ENCODE data around the gene AMPD1.

The AMPD1 gene

DNA sequence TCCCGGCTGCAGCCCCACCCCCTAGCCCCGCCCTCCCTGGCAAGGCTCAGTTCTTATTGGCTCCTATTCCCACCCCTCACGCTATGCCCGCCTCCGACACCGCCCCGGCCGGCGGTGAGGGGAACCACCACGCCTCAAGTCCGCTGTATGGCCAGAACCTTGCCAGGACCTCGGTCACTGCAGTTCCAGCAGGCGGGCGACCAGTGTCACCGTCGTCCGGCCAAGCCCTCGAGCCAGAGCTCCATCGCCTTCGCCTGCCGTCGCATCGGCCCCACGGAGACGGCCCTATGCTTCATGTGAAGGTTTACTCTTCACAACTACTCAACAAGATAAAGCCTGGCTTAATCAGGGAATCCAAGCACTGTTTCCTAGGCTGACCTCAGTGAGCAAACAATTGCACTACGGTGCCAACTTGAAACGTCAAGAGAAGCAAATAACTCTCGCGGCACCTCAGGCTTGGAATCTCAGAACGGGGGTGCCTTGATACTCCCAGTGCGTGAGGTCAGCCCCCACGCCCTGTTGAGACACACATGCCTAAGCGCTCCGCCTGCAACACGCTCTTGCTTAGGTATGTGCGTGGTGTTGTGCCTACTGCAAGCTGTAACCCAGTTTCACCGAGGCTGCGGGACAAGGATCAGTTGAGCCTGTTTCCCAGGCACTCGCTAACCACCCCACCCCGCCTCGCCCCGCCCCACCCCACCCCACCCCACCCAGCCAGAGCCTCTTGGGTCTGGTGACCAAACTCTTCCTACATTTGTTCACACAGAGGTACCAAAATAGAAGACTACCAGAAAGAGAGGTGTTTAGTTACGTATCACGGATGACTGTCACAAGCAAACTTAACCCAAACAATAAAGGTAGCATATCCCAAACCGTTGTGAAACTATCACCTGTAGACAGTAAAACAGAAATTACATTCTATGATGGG is 25.0 kb downstream of the AMPD1 start:
- Histone ChIP-seq H2BK120ac (ENCODE audit: low read depth, low read length) (no peak overlapping the region), H3K4ac (ENCODE audit: low read depth, low read length) (no peak overlapping the region), H3K79me1 (ENCODE audit: low read length) (no peaks in the 10 kb centered on the region), H3K9ac (ENCODE audit: low read length) (peak overlapping the region; percentile 83), H3K79me2 (ENCODE audit: control insufficient read depth, insufficient read depth, low read length) (no peaks in the 10 kb centered on the region), H3K4me2 (ENCODE audit: low read length) (peak overlapping the region; percentile 99), H3K27me3 (ENCODE audit: insufficient read depth, low read length, poor library complexity) (no peaks in the 10 kb centered on the region), H2BK5ac (ENCODE audit: low read length) (no peak overlapping the region), H3K4me3 (ENCODE audit: low read length) (peak overlapping the region; percentile 63), H4K5ac (ENCODE audit: low read length) (no peak overlapping the region), H3K23ac (ENCODE audit: low read length) (no peak overlapping the region), H3K36me3 (ENCODE audit: control insufficient read depth, insufficient read depth, low read length) (no peaks in the 10 kb centered on the region), H2BK15ac (replicated peaks; ENCODE audit: low read depth) (no peak overlapping the region), H2AK5ac (ENCODE audit: low read length) (no peak overlapping the region), H3K4me1 (ENCODE audit: control insufficient read depth, low read depth, low read length) (no peaks in the 10 kb centered on the region), H3K18ac (ENCODE audit: low read length) (no peak overlapping the region), H4K8ac (ENCODE audit: low read depth, low read length) (no peak overlapping the region), H3K56ac (ENCODE audit: low read length) (peak overlapping the region; percentile 90), H3K27ac (ENCODE audit: low read depth, low read length) (no peak overlapping the region)
- DNase-seq: peak; percentile 96
- no CpG with 5 or more reads among the region's 45 CpGs for WGBS (ENCODE audit: extremely low coverage, insufficient coverage, low lambda C conversion rate)

GRCh38 chr1:114669562-114670082 is 25.7 kb downstream of the AMPD1 start, which contains the start of gene DENND2C:
Gene DENND2C (minus strand): TSS chr1:114670049. CDS start chr1:114625984, 44,065 bp downstream.
- no CpG with 5 or more reads among the region's 50 CpGs for WGBS (ENCODE audit: extremely low coverage, insufficient coverage, low lambda C conversion rate)
- no peak within 1 kb of the TSS for H3K27ac ChIP-seq (ENCODE audit: low read depth, low read length)
- H4K8ac ChIP-seq (ENCODE audit: low read depth, low read length): no peak within 1 kb of the TSS
- H3K23ac ChIP-seq (ENCODE audit: low read length): peak within 1 kb of the TSS; percentile 81
- H3K4me2 ChIP-seq (ENCODE audit: low read length): peak within 1 kb of the TSS; percentile 99
- H2BK15ac ChIP-seq (replicated peaks; ENCODE audit: low read depth): no peak within 1 kb of the TSS
- H3K4me1 ChIP-seq (ENCODE audit: control insufficient read depth, low read depth, low read length): no peaks in the 10 kb centered on the region
- H2BK5ac ChIP-seq (ENCODE audit: low read length): no peak within 1 kb of the TSS
- no peaks in the 10 kb centered on the region for H3K27me3 ChIP-seq (ENCODE audit: insufficient read depth, low read length, poor library complexity)
- H3K4ac ChIP-seq (ENCODE audit: low read depth, low read length): no peak within 1 kb of the TSS
- peak within 1 kb of the TSS; percentile 84 for H3K9ac ChIP-seq (ENCODE audit: low read length)
- H3K36me3 ChIP-seq (ENCODE audit: control insufficient read depth, insufficient read depth, low read length): no peaks in the 10 kb centered on the region
- no peaks in the 10 kb centered on the region for H3K79me2 ChIP-seq (ENCODE audit: control insufficient read depth, insufficient read depth, low read length)
- H2BK120ac ChIP-seq (ENCODE audit: low read depth, low read length): no peak within 1 kb of the TSS
- H3K18ac ChIP-seq (ENCODE audit: low read length): no peak within 1 kb of the TSS
- H4K5ac ChIP-seq (ENCODE audit: low read length): no peak within 1 kb of the TSS
- H3K4me3 ChIP-seq (ENCODE audit: low read length): peak within 1 kb of the TSS; percentile 69
- H3K79me1 ChIP-seq (ENCODE audit: low read length): no peaks in the 10 kb centered on the region
- peak within 1 kb of the TSS; percentile 90 for H3K56ac ChIP-seq (ENCODE audit: low read length)
- DNase-seq: peak; percentile 82
- no peak within 1 kb of the TSS for H2AK5ac ChIP-seq (ENCODE audit: low read length)

GRCh38 chr1:114668784-114669561 is 26.4 kb downstream of the AMPD1 start:
- Histone ChIP-seq H2BK5ac (ENCODE audit: low read length) (no peak overlapping the region), H3K27ac (ENCODE audit: low read depth, low read length) (no peak overlapping the region), H3K27me3 (ENCODE audit: insufficient read depth, low read length, poor library complexity) (no peaks in the 10 kb centered on the region), H3K36me3 (ENCODE audit: control insufficient read depth, insufficient read depth, low read length) (no peaks in the 10 kb centered on the region), H2BK15ac (replicated peaks; ENCODE audit: low read depth) (no peak overlapping the region), H3K4ac (ENCODE audit: low read depth, low read length) (no peak overlapping the region), H3K23ac (ENCODE audit: low read length) (no peak overlapping the region), H3K18ac (ENCODE audit: low read length) (no peak overlapping the region), H3K4me1 (ENCODE audit: control insufficient read depth, low read depth, low read length) (no peaks in the 10 kb centered on the region), H3K9ac (ENCODE audit: low read length) (peak overlapping the region; percentile 84), H3K4me2 (ENCODE audit: low read length) (peak overlapping the region; percentile 40), H3K79me1 (ENCODE audit: low read length) (no peaks in the 10 kb centered on the region), H4K5ac (ENCODE audit: low read length) (no peak overlapping the region), H3K56ac (ENCODE audit: low read length) (peak overlapping the region; percentile 90), H4K8ac (ENCODE audit: low read depth, low read length) (no peak overlapping the region), H3K79me2 (ENCODE audit: control insufficient read depth, insufficient read depth, low read length) (no peaks in the 10 kb centered on the region), H2AK5ac (ENCODE audit: low read length) (no peak overlapping the region), H2BK120ac (ENCODE audit: low read depth, low read length) (no peak overlapping the region), H3K4me3 (ENCODE audit: low read length) (peak overlapping the region; percentile 69)
- peak; percentile 37 for DNase-seq
- WGBS (ENCODE audit: extremely low coverage, insufficient coverage, low lambda C conversion rate): no CpG with 5 or more reads among the region's 13 CpGs

GRCh38 chr1:114668373-114668772 is 27.0 kb downstream of the AMPD1 start:
- no peaks in the 10 kb centered on the region for H3K27me3 ChIP-seq (ENCODE audit: insufficient read depth, low read length, poor library complexity)
- H3K4me1 ChIP-seq (ENCODE audit: control insufficient read depth, low read depth, low read length): no peaks in the 10 kb centered on the region

GRCh38 chr1:114666954-114667353 is 28.4 kb downstream of the AMPD1 start:
- Histone ChIP-seq H3K79me1 (ENCODE audit: low read length) (no peaks in the 10 kb centered on the region), H3K4me2 (ENCODE audit: low read length) (no peak overlapping the region), H3K9ac (ENCODE audit: low read length) (no peak overlapping the region), H2BK15ac (replicated peaks; ENCODE audit: low read depth) (no peak overlapping the region), H3K23ac (ENCODE audit: low read length) (no peak overlapping the region), H4K5ac (ENCODE audit: low read length) (no peak overlapping the region), H3K27me3 (ENCODE audit: insufficient read depth, low read length, poor library complexity) (no peaks in the 10 kb centered on the region), H3K4me3 (ENCODE audit: low read length) (no peak overlapping the region), H2BK5ac (ENCODE audit: low read length) (no peak overlapping the region), H3K56ac (ENCODE audit: low read length) (no peak overlapping the region), H3K4ac (ENCODE audit: low read depth, low read length) (no peak overlapping the region), H2AK5ac (ENCODE audit: low read length) (no peak overlapping the region), H3K18ac (ENCODE audit: low read length) (no peak overlapping the region), H3K36me3 (ENCODE audit: control insufficient read depth, insufficient read depth, low read length) (no peaks in the 10 kb centered on the region), H3K4me1 (ENCODE audit: control insufficient read depth, low read depth, low read length) (no peaks in the 10 kb centered on the region), H2BK120ac (ENCODE audit: low read depth, low read length) (no peak overlapping the region), H3K27ac (ENCODE audit: low read depth, low read length) (no peak overlapping the region), H4K8ac (ENCODE audit: low read depth, low read length) (no peak overlapping the region), H3K79me2 (ENCODE audit: control insufficient read depth, insufficient read depth, low read length) (no peaks in the 10 kb centered on the region)
- 100% methylated on average over 2 of the region's 3 CpGs for WGBS (ENCODE audit: extremely low coverage, insufficient coverage, low lambda C conversion rate)
- DNase-seq: no peak

More at GRCh38 chr1:114668373-114668772, 27.0 kb downstream of the AMPD1 start:
- H3K36me3 ChIP-seq (ENCODE audit: control insufficient read depth, insufficient read depth, low read length): no peaks in the 10 kb centered on the region
- H3K9ac ChIP-seq (ENCODE audit: low read length): no peak overlapping the region
- H3K56ac ChIP-seq (ENCODE audit: low read length): no peak overlapping the region
- H3K4me3 ChIP-seq (ENCODE audit: low read length): no peak overlapping the region
- no peak overlapping the region for H3K18ac ChIP-seq (ENCODE audit: low read length)
- H2BK15ac ChIP-seq (replicated peaks; ENCODE audit: low read depth): no peak overlapping the region
- no peak overlapping the region for H3K27ac ChIP-seq (ENCODE audit: low read depth, low read length)
- no peak overlapping the region for H3K4ac ChIP-seq (ENCODE audit: low read depth, low read length)
- no peak overlapping the region for H2BK120ac ChIP-seq (ENCODE audit: low read depth, low read length)
- WGBS (ENCODE audit: extremely low coverage, insufficient coverage, low lambda C conversion rate): 100% methylated on average over 3 of the region's 4 CpGs
- H3K79me1 ChIP-seq (ENCODE audit: low read length): no peaks in the 10 kb centered on the region
- H3K4me2 ChIP-seq (ENCODE audit: low read length): no peak overlapping the region
- H2BK5ac ChIP-seq (ENCODE audit: low read length): no peak overlapping the region
- DNase-seq: no peak
- H3K79me2 ChIP-seq (ENCODE audit: control insufficient read depth, insufficient read depth, low read length): no peaks in the 10 kb centered on the region
- peak overlapping the region; percentile 30 for H4K8ac ChIP-seq (ENCODE audit: low read depth, low read length)
- no peak overlapping the region for H4K5ac ChIP-seq (ENCODE audit: low read length)
- H3K23ac ChIP-seq (ENCODE audit: low read length): no peak overlapping the region
- H2AK5ac ChIP-seq (ENCODE audit: low read length): no peak overlapping the region
